Measurements from ENCODE around the gene RALGAPB.
"Not testable (repeated sequence)": the region's sequence is repeated elsewhere in the genome, so short reads cannot be mapped to it uniquely, and the experiment has no call there.

Gene RALGAPB

DNA sequence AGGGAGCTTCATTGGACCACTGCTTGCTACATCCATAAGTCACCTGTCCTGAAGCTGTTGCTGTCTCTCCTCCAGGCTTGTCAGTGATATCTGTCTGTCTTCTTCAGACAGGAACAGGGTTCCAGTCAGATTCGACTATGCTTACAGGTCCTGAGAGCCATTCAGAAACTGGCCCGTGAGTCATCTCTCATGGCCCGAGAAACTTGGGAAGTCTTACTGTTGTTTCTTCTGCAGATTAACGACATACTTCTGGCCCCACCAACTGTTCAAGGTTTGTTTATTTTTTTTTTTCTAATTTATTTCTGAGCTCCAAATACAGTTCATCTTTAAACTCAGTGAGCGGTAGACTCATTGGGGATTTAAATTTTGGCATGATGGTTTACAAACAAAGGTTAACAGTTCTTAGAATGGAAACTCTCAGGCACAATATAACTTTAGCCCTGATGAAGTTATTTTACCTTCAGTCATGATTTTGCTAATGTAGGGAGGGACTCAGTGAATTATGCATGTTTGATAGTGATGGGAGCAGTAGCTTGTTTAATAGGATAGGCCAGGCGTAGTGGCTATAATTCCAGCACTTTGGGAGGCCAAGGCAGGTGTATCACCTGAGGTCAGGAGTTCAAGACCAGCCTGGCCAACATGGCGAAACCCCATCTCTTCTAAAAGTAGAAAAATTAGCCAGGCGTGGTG is 24.7 kb downstream of the RALGAPB start:
- no peak for DNase-seq (ENCODE audit: low read depth)

DNA sequence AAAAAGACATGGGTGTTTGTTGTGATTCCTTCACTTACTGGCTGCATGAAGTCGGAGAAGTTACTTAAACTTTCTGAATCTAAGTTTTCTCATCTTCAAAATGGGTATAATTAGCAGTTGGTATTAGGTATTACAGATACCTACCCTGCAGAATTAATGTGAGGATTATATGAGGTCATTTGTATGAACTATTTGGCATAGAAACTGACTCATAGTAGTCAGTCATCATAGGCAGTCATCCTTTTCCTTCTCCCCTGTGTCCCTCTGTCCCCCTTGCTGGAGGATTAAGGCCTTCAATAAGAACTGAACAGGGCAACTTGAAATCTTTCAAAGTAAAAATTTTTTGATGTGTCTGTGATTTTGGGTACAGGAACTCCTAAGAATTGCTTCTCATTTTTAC is 26.3 kb downstream of the RALGAPB start:
- DNase-seq (ENCODE audit: low read depth), result no peak

DNA sequence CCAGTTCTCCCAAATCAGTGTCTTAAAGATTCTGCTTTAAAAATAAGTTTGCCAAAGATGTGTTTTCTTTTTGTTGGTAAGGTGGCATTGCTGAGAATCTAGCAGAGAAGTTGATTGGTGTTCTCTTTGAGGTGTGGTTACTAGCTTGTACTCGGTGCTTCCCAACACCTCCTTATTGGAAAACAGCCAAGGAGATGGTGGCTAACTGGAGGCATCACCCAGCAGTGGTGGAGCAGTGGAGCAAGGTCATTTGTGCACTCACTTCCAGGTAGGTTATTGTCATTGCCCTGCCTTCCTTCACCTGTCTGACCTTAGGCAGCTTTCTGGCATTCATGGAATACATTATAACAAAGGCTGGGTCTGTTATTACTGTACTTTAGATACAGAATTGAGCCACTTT is 26.7 kb downstream of the RALGAPB start:
- no peak for DNase-seq (ENCODE audit: low read depth)

DNA sequence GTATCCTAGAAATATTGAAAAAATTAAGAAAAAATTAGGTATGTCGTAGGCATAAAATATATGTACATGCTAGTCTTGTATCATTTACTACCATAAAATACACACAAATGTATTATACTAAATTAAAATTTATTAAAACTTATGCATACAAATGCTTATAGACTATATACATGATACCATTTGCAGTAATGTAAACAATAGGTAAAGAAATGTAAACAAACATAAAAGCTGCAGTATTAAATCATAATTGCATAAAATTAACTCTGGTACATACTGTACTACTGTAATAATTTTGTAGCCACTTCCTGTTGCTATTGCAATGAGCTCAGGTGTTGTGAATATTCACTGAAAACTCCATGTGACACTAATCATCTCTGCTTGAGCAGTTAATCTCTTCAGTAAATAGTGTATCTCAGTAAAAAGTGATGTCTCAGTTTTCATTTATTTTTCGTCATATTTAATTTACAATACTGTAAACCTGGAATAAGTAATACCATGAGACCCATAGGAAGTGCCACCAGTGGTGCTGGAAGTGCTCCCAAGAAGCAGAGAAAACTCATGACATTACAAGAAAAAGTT is 29.3 kb downstream of the RALGAPB start:
- no peak for DNase-seq (ENCODE audit: low read depth)

DNA sequence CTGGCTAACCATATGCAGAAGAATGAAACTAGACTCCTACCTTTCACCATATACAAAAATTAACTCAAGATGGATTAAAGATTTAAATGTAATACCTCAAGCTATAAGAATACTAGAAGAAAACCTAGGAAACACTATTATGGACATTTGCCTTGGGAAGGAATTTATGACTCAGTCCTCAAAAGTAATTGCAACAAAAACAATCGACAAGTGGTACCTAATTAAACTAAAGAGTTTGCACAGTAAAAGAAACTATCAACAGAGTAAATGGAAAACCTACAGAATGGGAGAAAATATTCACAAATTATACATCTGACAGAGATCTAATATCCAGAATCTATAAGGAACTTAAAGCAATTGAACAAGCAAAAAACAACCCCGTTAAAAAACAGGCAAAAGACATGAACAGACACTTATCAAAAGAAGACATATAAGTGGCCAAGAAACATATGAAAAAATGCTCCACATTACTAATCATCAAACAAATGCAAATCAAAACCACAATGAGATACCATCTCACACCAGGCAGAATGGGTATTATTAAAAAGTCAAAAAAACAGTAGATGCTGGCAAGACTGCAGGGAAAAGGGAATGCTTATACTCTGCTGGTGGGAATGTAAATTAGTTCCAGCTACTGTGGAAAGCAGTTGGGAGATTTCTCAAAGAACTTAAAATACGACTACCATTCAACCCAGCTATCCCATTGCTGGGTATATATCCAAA is 31.9 kb downstream of the RALGAPB start:
- DNase-seq (ENCODE audit: low read depth), result no peak

DNA sequence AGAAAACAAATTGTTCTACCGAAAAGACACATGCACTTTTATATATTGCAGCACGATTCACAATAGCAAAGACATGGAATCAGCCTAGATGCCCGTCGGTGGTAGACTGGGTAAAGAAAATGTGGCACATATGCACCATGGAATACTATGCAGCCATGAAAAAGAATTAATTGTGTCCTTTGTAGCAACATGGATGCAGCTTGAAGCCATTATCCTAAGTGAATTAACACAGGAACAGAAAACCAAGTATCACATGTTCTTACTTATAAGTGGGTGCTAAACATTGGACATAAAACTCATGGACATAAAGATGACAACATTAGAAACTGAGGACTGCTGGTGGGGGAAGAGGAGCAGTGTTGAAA is 32.4 kb downstream of the RALGAPB start:
- DNase-seq (ENCODE audit: low read depth), result no peak

DNA sequence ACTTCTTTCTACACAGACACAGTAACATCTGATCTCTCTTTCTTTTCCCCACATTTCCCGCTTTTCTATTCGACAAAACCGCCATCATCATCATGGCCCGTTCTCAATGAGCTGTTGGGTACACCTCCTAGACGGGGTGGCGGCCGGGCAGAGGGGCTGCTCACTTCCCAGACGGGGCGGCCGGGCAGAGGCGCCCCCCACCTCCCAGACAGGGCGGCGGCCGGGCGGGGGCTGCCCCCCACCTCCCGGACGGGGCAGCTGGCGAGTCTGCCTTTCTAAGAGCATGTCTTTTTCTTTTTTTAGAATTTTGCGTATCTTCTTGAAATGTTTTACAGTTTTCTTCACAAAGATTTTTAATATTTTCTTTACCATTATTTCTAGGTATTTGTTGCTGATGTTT is 39.1 kb downstream of the RALGAPB start:
- not testable (repeated sequence) for DNase-seq (ENCODE audit: low read depth)

DNA sequence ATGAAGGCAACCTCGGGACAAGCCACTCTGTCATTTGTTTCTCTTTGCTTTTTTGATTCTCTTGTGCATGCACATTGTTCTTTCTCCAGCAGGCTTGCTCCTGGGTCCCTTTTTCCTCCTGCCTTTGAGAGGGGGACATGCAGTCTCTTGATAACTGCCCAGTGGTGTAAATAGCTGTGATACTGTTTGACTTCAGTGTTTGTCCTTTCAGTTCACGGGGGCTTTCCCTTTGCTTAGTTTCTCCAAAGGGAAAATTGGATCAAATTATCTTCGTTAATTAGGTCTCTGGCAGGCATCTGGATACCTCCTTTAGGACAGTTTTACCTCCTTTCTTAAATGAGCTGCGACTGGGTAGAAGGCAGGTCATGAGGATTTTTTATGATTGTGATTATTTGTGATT is 41.5 kb downstream of the RALGAPB start:
- DNase-seq (ENCODE audit: low read depth), result no peak

DNA sequence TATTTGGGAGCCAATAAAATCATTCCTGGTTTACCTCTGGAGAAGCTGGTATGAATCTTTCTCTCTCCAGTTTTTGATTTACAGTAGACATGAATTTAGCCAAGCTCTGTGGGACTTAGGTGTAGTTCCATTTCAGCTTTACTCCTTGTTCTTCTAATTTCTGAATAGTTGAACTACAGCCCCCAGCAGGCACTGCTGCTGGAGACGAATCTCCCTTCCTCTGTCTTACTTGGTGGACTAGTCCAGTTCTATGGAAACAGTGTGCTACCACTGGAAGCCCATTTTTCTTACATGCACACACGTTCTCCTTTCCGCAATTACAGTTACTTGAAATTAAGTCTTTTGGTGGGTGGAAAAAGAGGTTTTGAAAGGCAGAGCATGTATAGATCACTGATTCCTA is 42.3 kb downstream of the RALGAPB start:
- DNase-seq (ENCODE audit: low read depth), result no peak

DNA sequence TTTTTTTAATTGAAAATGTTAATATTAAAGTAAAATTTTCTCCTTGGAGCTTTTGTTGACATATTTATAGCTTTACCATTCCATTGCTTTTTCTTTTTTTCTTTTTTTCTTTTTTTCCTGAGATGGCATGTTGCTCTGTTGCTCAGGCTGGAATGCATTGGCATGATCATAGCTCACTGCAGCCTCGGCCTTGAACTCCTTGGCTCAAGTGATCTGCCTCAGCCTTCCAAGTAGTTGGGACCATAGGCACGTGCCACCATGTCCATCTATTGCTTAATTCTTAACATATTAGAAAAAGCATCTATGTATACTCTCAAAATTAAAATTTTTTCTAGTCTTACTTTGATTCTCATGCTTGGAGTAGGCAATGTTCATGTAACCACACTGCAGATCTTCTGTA is 43.0 kb downstream of the RALGAPB start:
- DNase-seq (ENCODE audit: low read depth), result no peak

DNA sequence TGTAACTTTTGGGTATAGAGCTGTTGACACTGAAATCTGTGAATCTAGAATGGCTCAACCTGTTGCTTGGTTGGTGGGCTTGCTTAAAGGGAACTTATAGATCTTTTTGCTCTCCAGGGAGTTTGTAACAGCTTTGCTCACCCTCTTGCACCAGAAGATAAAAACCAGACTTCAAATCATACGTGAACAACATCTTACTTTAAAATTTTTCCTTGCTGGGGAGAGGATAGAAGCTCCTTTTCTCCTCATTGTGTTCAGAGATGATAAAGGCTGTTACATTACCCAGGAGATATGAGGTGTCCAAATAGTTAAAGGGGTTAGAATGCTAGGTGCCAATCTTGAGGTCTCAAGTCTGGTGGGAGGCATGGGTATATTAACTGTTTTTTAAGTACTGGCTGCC is 46.8 kb downstream of the RALGAPB start:
- DNase-seq (ENCODE audit: low read depth), result no peak

DNA sequence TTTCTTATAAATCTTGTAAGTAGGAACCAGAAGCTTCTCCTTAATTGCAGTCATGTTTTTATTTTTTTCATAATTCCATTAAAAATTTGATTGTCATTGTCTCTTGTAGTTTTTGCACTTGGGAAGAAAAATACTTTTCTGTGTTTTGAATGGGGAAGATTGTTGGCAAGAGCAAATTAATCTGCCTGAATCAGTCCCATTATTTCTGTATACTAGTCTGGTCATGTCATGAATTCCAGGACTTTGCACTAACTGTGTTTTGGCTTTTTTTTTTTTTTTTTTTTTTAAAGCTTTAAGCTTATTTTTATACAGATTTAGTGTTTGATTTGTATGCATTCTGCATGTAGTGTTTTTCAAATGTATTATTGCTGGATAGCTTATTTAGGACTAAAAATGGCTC is 47.6 kb downstream of the RALGAPB start:
- no peak for DNase-seq (ENCODE audit: low read depth)

DNA sequence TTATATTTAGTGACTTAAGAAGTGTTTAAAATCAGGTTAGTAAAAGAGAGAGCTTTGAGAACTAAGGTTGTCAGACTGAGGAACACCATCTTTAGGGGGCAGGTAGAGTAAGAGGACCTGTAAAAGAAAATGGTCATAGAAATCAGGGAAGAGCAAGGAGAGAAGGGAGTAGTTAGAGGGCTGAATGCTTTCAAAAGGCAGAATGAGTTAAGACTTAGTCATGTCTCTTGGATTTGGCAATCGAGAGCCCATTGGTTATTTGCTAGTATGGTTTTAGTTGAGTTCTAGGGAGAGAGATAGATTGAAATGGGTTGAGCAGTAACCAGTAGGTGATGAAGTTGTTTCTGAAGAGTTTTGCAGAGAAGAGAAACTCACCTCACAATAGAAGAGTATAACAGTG is 51.1 kb downstream of the RALGAPB start:
- no peak for DNase-seq (ENCODE audit: low read depth)

DNA sequence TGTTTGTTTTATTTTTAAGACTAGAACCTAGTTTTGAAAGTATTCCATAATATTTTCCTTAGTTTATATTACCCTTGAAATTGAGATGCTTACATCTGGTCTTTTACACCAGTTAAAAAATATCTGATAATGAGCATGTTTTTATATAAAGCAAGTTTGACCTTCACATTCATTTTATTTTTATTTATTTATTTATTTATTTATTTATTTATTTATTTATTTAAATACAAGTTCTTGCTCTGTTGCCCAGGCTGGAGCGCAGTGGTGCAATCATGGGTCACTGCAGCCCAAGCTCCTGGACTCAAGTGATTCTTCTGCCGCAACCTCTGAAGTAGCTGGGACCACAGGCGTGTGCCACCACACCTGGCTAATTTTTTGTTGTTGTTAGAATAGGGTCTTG is 55.5 kb downstream of the RALGAPB start:
- no peak for DNase-seq (ENCODE audit: low read depth)

DNA sequence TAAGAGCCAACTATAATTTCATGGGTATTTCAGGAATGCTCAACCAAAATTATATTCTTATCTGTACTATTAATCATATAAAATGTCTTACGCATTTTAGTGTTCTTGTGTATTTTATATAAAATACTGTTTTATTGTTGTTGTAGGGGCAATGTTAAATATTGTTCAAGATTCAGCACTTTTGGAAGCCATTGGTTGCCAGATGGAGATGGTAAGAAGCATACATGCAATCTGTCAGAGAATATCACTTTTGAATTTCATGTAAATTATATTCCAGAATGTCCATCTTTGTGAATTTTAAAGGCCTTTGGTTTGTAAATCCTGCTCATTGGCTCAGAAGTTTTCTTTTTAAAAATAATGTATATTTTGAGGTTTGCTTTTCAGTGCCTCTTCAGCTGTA is 58.4 kb downstream of the RALGAPB start:
- DNase-seq (ENCODE audit: low read depth), result no peak

DNA sequence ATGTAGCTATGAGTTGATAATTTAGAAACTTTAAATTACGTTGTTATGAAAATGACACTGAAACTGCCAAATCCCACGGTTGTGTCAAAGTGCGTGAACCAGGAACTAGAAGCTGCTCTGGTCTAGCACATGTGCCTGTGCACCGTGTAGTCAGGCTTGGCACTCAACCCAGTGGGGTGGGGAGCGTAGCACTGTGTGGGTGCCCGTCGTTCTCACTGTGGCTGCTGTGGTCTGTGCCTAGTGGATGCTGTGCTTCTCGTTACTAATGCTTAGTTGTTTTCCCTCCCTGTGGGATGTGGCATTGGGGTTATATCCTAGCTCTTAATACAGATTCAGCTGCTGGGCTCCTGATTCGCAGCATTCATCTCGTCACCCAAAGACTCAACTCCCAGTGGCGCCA is 62.1 kb downstream of the RALGAPB start:
- no peak for DNase-seq (ENCODE audit: low read depth)

DNA sequence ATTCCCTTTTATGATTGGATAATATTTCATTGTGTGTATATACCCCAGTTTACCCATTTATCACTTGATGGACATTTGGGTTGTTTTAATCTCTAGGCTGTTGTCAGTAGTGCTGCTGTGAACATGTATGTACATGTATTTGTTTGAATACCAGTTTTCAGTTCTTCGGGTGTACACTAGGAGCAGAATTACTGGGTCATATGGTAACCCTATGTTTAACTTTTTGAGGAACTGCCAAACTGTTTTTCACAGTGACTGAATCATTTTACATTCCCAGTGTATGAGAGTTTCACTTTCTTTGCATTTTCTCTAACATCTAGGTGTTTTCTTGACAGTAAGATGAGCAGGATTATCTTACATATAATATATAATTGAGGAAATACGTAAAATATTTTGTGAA is 63.7 kb downstream of the RALGAPB start:
- DNase-seq (ENCODE audit: low read depth), result no peak

DNA sequence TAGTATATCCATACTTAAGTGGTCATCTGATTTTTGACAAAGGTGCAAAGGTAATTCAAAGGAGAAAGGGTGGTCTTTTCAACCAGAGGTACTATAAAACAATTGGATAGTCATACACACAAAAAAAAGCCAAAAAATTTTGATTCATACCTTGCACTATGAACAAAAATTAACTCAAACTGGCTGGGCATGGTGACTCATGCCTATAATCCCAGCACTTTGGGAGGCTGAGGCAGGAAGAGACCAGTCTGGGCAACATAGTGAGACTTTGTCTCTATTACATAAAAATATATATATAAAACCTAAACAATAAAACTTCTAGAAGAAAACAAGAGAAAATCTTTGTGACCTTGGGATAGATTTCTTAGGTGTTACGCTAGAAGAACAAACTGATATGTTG is 64.5 kb downstream of the RALGAPB start:
- DNase-seq (ENCODE audit: low read depth), result no peak

DNA sequence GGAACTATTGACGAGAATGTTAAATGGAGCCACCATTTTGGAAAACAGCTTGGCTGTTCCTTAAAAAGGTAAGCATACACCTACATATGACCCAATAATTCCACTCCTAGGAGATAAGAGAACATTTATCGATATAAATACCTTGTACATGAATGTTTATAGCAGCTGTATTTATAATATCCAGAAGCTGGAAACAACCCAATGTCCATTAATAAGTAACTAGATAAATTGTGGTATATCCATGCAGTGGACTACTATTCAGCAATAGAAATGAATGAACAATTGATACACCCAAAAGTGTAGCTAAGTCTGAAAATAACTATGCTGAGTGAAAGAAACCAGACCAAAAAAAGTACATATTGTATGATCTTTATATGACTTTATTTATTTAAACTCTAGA is 66.1 kb downstream of the RALGAPB start:
- DNase-seq (ENCODE audit: low read depth), result no peak

DNA sequence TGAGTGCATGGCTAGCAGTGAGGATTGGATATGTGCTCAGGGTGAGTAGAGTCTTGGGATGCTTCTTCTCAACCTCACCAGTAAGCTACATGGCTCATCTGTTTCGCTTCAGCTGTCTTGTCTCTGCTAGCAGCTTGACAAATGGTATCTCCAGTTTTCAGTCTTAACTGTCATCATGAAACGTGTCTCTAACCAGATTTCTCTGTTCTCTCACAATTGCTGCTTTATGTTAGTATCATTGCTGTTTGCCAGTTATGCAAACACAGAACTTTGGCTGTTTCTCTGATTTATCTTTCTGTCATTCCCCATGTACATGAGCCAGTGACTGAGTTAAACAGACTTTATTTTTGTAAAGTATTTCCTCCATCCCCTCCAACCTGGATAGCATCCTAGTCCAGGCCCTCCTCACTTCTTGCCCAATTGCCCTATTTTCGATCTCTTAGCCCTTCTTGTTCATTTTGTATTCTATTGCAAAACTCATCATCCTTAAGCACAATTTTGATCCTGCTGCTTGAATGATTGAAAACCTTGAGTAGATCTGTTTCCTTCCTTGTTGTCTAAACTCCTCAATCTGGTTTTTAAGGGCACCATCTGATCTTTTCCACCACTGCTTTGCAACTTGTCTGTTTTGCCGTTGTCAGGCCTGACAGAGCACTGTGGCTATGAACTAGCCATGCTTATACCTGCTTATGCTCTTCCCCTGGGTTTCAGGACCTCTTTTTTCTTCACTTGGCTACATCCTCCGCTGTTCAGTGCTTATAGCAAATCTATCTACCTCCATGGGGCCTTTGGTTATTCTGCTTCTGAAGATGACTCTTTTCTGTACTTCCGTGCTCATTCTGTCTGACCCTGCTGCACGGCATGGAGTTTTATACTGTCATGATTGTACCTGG is 70.6 kb downstream of the RALGAPB start:
- no peak for DNase-seq (ENCODE audit: low read depth)

DNA sequence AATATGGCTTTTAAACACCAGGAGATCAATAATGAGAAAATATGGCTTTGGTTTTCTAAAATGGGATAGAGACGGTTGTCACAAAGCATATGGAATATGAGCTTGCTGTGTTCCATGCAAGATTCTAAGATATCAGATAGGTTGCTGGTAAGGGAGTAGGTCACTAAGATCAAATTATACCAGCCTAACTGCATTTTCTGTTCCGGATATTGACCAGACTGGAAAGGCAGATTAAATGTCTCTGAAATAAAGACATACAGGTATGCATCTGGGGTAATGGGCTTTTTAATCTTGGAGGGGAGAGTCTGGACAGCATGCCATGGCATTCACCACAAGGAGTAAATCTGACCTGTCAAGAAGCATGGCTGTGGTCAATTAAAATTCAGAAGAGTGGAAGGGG is 73.1 kb downstream of the RALGAPB start:
- no peak for DNase-seq (ENCODE audit: low read depth)

DNA sequence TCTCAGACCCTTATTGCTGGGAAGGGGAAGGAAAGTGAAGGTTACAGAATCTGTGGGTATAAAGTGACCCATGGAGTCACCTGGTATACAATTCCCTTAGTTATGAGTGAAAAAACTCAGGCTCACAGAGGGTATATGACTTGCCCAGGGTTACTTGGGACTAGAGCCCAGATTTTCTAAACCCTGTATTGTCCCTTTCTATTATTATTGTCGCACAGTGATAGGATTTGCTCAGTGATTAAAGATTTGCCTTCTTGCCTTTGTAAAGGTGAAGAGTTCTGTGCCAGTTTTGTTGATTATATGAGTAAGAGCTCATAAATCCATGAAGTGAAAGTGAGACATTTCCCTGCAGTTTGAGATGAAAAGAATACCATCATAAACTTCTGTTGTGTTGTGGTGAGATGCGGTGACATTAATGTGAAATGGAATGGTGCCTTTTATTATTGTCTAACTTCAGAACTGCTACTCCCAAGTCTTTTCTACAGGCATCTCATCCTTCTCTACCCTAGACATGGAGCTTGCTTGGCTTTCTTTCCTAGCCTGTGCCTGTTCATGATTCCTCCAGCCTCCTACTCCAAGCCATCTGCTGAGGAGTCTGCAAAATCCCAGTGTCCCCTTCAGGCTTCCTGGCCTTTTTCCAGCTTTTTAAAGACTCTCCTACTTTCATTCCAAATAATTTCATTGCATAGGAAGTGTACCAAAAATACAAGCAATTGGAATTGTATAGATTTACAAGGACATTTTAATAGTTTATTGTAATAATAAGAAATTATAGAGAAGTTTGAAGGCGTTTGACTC is 74.8 kb downstream of the RALGAPB start:
- no peak for DNase-seq (ENCODE audit: low read depth)
